K562 (cell line): ENCODE measurements around the gene FAM114A1.

Experiments
- BDP1 ChIP-seq: IDR thresholded peaks from 3 replicates; pipeline ENCODE4 v1.6.1; 2011; ENCODE audit not compliant: insufficient read length, insufficient read depth
- FOXJ2 ChIP-seq: fragments of 200-800 bp; sonication (Bioruptor generic); IDR thresholded peaks from 2 replicates; pipeline ENCODE4 v1.6.1; 2016; ENCODE audit warnings: missing genetic modification characterization, missing compliant biosample characterization
- POLR2AphosphoS5 ChIP-seq: IDR thresholded peaks from 2 replicates; pipeline ENCODE4 v1.6.1; 2011; ENCODE audit warnings: mild to moderate bottlenecking, low read depth, low read length, moderate library complexity; ENCODE audit not compliant: control insufficient read depth, insufficient read depth
- SNIP1 ChIP-seq: fragments of 450-650 bp; IDR thresholded peaks from 2 replicates; pipeline ENCODE4 v1.7.1; 2017; ENCODE audit warnings: low read depth, mild to moderate bottlenecking
- SP2 ChIP-seq: IDR thresholded peaks from 2 replicates; pipeline ENCODE4 v1.6.1; 2011; ENCODE audit warnings: mild to moderate bottlenecking, low read depth, low read length, moderate library complexity; ENCODE audit not compliant: poor library complexity, severe bottlenecking; ENCODE audit errors: extremely low read depth
- TF ChIP-seq, protein P1 (sequence below), 3 experiments: IDR thresholded peaks in 2 of 3; conservative IDR thresholded peaks in 1 of 3; 2 replicates each; pipeline ENCODE4 v1.5.1; 2011 to 2012; ENCODE audit warnings: low read length in 3 of 3, mild to moderate bottlenecking in 3 of 3, control low read depth in 2 of 3, improper control_type of control experiment in 1 of 3, inconsistent platforms in 1 of 3, low read depth in 1 of 3, mixed read lengths in 1 of 3, moderate library complexity in 1 of 3; ENCODE audit not compliant: insufficient read depth in 2 of 3
- TF ChIP-seq, protein P2 (sequence below): fragments of 450-650 bp; IDR thresholded peaks from 2 replicates; pipeline ENCODE4 v1.6.1; 2016; ENCODE audit warnings: borderline replicate concordance
- TF ChIP-seq, protein P3 (sequence below): fragments of 450-650 bp; IDR thresholded peaks from 2 replicates; pipeline ENCODE4 v1.6.1; 2016; ENCODE audit warnings: mild to moderate bottlenecking
- TF ChIP-seq, protein P4 (sequence below): fragments of 450-650 bp; IDR thresholded peaks from 2 replicates; pipeline ENCODE4 v1.6.1; 2016; ENCODE audit warnings: mild to moderate bottlenecking, moderate library complexity

DNA sequence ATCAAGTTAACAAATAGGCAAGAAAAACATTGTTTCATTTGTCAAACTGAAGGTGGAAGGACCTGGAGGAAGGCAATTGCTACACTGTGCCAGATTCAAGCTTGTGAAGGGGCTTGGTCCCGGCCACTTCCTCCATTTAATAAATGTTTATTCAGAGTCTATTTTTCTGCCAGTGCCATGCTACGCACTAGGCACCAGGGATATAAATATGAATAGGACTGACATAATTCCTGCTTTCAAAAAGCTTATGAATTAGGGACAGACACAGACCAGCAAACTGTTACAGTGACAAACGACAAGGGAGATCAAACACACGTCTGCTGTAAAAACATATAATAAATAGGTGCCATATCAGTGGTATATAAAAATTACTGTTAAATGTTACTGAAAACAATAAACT lies 11.6 kb upstream of the FAM114A1 start:
- TF ChIP-seq SP2 (no peak), FOXJ2 (tag) (no peak), SNIP1 (no peak), POLR2AphosphoS5 (no peak), BDP1 (no peak)
- TF ChIP-seq, protein P1, sequence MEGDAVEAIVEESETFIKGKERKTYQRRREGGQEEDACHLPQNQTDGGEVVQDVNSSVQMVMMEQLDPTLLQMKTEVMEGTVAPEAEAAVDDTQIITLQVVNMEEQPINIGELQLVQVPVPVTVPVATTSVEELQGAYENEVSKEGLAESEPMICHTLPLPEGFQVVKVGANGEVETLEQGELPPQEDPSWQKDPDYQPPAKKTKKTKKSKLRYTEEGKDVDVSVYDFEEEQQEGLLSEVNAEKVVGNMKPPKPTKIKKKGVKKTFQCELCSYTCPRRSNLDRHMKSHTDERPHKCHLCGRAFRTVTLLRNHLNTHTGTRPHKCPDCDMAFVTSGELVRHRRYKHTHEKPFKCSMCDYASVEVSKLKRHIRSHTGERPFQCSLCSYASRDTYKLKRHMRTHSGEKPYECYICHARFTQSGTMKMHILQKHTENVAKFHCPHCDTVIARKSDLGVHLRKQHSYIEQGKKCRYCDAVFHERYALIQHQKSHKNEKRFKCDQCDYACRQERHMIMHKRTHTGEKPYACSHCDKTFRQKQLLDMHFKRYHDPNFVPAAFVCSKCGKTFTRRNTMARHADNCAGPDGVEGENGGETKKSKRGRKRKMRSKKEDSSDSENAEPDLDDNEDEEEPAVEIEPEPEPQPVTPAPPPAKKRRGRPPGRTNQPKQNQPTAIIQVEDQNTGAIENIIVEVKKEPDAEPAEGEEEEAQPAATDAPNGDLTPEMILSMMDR (IDR thresholded peaks at IDR 0.05 in 2 of 3, conservative IDR thresholded peaks at IDR 0.05 in 1 of 3; ENCODE audit: insufficient read depth in 2 of 3, low read depth in 1 of 3, low read length in 3 of 3), result no peak
- TF ChIP-seq, protein P2, sequence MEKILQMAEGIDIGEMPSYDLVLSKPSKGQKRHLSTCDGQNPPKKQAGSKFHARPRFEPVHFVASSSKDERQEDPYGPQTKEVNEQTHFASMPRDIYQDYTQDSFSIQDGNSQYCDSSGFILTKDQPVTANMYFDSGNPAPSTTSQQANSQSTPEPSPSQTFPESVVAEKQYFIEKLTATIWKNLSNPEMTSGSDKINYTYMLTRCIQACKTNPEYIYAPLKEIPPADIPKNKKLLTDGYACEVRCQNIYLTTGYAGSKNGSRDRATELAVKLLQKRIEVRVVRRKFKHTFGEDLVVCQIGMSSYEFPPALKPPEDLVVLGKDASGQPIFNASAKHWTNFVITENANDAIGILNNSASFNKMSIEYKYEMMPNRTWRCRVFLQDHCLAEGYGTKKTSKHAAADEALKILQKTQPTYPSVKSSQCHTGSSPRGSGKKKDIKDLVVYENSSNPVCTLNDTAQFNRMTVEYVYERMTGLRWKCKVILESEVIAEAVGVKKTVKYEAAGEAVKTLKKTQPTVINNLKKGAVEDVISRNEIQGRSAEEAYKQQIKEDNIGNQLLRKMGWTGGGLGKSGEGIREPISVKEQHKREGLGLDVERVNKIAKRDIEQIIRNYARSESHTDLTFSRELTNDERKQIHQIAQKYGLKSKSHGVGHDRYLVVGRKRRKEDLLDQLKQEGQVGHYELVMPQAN, result no peak
- TF ChIP-seq, protein P3, sequence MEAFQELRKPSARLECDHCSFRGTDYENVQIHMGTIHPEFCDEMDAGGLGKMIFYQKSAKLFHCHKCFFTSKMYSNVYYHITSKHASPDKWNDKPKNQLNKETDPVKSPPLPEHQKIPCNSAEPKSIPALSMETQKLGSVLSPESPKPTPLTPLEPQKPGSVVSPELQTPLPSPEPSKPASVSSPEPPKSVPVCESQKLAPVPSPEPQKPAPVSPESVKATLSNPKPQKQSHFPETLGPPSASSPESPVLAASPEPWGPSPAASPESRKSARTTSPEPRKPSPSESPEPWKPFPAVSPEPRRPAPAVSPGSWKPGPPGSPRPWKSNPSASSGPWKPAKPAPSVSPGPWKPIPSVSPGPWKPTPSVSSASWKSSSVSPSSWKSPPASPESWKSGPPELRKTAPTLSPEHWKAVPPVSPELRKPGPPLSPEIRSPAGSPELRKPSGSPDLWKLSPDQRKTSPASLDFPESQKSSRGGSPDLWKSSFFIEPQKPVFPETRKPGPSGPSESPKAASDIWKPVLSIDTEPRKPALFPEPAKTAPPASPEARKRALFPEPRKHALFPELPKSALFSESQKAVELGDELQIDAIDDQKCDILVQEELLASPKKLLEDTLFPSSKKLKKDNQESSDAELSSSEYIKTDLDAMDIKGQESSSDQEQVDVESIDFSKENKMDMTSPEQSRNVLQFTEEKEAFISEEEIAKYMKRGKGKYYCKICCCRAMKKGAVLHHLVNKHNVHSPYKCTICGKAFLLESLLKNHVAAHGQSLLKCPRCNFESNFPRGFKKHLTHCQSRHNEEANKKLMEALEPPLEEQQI, result no peak
- TF ChIP-seq, protein P4, sequence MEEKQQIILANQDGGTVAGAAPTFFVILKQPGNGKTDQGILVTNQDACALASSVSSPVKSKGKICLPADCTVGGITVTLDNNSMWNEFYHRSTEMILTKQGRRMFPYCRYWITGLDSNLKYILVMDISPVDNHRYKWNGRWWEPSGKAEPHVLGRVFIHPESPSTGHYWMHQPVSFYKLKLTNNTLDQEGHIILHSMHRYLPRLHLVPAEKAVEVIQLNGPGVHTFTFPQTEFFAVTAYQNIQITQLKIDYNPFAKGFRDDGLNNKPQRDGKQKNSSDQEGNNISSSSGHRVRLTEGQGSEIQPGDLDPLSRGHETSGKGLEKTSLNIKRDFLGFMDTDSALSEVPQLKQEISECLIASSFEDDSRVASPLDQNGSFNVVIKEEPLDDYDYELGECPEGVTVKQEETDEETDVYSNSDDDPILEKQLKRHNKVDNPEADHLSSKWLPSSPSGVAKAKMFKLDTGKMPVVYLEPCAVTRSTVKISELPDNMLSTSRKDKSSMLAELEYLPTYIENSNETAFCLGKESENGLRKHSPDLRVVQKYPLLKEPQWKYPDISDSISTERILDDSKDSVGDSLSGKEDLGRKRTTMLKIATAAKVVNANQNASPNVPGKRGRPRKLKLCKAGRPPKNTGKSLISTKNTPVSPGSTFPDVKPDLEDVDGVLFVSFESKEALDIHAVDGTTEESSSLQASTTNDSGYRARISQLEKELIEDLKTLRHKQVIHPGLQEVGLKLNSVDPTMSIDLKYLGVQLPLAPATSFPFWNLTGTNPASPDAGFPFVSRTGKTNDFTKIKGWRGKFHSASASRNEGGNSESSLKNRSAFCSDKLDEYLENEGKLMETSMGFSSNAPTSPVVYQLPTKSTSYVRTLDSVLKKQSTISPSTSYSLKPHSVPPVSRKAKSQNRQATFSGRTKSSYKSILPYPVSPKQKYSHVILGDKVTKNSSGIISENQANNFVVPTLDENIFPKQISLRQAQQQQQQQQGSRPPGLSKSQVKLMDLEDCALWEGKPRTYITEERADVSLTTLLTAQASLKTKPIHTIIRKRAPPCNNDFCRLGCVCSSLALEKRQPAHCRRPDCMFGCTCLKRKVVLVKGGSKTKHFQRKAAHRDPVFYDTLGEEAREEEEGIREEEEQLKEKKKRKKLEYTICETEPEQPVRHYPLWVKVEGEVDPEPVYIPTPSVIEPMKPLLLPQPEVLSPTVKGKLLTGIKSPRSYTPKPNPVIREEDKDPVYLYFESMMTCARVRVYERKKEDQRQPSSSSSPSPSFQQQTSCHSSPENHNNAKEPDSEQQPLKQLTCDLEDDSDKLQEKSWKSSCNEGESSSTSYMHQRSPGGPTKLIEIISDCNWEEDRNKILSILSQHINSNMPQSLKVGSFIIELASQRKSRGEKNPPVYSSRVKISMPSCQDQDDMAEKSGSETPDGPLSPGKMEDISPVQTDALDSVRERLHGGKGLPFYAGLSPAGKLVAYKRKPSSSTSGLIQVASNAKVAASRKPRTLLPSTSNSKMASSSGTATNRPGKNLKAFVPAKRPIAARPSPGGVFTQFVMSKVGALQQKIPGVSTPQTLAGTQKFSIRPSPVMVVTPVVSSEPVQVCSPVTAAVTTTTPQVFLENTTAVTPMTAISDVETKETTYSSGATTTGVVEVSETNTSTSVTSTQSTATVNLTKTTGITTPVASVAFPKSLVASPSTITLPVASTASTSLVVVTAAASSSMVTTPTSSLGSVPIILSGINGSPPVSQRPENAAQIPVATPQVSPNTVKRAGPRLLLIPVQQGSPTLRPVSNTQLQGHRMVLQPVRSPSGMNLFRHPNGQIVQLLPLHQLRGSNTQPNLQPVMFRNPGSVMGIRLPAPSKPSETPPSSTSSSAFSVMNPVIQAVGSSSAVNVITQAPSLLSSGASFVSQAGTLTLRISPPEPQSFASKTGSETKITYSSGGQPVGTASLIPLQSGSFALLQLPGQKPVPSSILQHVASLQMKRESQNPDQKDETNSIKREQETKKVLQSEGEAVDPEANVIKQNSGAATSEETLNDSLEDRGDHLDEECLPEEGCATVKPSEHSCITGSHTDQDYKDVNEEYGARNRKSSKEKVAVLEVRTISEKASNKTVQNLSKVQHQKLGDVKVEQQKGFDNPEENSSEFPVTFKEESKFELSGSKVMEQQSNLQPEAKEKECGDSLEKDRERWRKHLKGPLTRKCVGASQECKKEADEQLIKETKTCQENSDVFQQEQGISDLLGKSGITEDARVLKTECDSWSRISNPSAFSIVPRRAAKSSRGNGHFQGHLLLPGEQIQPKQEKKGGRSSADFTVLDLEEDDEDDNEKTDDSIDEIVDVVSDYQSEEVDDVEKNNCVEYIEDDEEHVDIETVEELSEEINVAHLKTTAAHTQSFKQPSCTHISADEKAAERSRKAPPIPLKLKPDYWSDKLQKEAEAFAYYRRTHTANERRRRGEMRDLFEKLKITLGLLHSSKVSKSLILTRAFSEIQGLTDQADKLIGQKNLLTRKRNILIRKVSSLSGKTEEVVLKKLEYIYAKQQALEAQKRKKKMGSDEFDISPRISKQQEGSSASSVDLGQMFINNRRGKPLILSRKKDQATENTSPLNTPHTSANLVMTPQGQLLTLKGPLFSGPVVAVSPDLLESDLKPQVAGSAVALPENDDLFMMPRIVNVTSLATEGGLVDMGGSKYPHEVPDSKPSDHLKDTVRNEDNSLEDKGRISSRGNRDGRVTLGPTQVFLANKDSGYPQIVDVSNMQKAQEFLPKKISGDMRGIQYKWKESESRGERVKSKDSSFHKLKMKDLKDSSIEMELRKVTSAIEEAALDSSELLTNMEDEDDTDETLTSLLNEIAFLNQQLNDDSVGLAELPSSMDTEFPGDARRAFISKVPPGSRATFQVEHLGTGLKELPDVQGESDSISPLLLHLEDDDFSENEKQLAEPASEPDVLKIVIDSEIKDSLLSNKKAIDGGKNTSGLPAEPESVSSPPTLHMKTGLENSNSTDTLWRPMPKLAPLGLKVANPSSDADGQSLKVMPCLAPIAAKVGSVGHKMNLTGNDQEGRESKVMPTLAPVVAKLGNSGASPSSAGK, result no peak
